ENCODE data around the gene C19orf73.

The C19orf73 gene

GRCh38 chr19:49118565-49119410 lies at the start of gene C19orf73:
Gene C19orf73, minus strand, starts transcription at chr19:49119143. Its CDS starts 121 bp downstream, at chr19:49119022.
- peak; percentile 95 for DNase-seq

GRCh38 chr19:49168421-49168820 lies 49.5 kb upstream of the C19orf73 start:
- DNase-seq = no peak

GRCh38 chr19:49167857-49168409 lies 49.0 kb upstream of the C19orf73 start:
- DNase-seq = no peak

- DNase-seq = no peak
Observed at GRCh38 chr19:49165865-49166301, 46.9 kb upstream of the C19orf73 start.

GRCh38 chr19:49165111-49165750 lies 46.3 kb upstream of the C19orf73 start:
- DNase-seq = no peak

- DNase-seq = no peak
Observed at GRCh38 chr19:49161987-49162386, 43.0 kb upstream of the C19orf73 start.

GRCh38 chr19:49160450-49161189 lies 41.7 kb upstream of the C19orf73 start:
- no peak for DNase-seq

GRCh38 chr19:49157445-49158224 lies 38.7 kb upstream of the C19orf73 start, which contains the start of gene TRPM4:
Gene TRPM4, plus strand, starts transcription at chr19:49157792. Its CDS starts 75 bp downstream, at chr19:49157867.
- peak; percentile 24 for DNase-seq

GRCh38 chr19:49155820-49156346 lies 36.9 kb upstream of the C19orf73 start:
- DNase-seq = no peak

- DNase-seq = no peak
Observed at GRCh38 chr19:49155005-49155819, 36.3 kb upstream of the C19orf73 start, which contains the start of gene HRC. Gene HRC, minus strand, starts transcription at chr19:49155396. Its CDS starts 159 bp downstream, at chr19:49155237.

- no peak for DNase-seq
Observed at GRCh38 chr19:49154279-49154678, 35.3 kb upstream of the C19orf73 start.

- DNase-seq = no peak
Observed at GRCh38 chr19:49153167-49153809, 34.3 kb upstream of the C19orf73 start.

GRCh38 chr19:49152119-49152550 lies 33.2 kb upstream of the C19orf73 start:
- no peak for DNase-seq

GRCh38 chr19:49151267-49152118 lies 32.5 kb upstream of the C19orf73 start:
- peak; percentile 35 for DNase-seq

- DNase-seq = no peak
Observed at GRCh38 chr19:49150944-49151243, 32.0 kb upstream of the C19orf73 start.

- no peak for DNase-seq
Observed at GRCh38 chr19:49150106-49150943, 31.4 kb upstream of the C19orf73 start.

GRCh38 chr19:49149652-49150105 lies 30.7 kb upstream of the C19orf73 start:
- no peak for DNase-seq
